Body of pancreas (tissue), 4 donors: ENCODE results near the gene PTPRD. TPM values are rescaled to one million over a fixed set of nuclear protein-coding genes. Genes with fewer than 3 reads are reported as not detected.
"Not testable (repeated sequence)": the region's sequence is repeated elsewhere in the genome, so short reads cannot be mapped to it uniquely, and the experiment has no call there.

Experiments
- ATAC-seq: fragments of 150-250 bp; one replicate; pipeline ENCODE4 v1.9.1; 2016
- DNase-seq, 4 donors: peaks; one replicate each; pipeline ENCODE4 v3.0.0-alpha.2; 2019
- H3K27ac ChIP-seq, 4 donors: fragments of 200-600 bp; sonication (generic); 1 replicate in 3 of 4; 2 replicates in 1 of 4; pipeline versions ENCODE4 v1.5.1 to v1.6.1; 2016 to 2019; ENCODE audit warnings: mild to moderate bottlenecking in 1 of 4, mixed read lengths in 1 of 4, moderate library complexity in 1 of 4
- H3K27me3 ChIP-seq, 2 donors: fragments of 200-600 bp; sonication (generic); one replicate each; pipeline ENCODE4 v1.6.0; 2016; ENCODE audit warnings: mild to moderate bottlenecking in 1 of 2
- H3K36me3 ChIP-seq, 2 donors: fragments of 200-600 bp; sonication (generic); replicated peaks in 1 of 2; 2 replicates each; pipeline ENCODE4 v1.5.1; 2016; ENCODE audit warnings: low read depth in 2 of 2; ENCODE audit not compliant: insufficient read depth in 1 of 2
- H3K4me1 ChIP-seq: fragments of 200-600 bp; sonication (generic); one replicate; pipeline ENCODE4 v1.6.0; 2016
- H3K4me3 ChIP-seq, 2 donors: fragments of 200-600 bp; sonication (generic); 1 replicate in 1 of 2; 2 replicates in 1 of 2; pipeline ENCODE4 v1.5.1; 2016 to 2019
- H3K9me3 ChIP-seq, 3 donors: fragments of 200-600 bp; sonication (generic); 1 replicate in 2 of 3; 2 replicates in 1 of 3; pipeline ENCODE4 v1.5.1; 2016
- CTCF ChIP-seq, 7 experiments: fragments of 450-650 bp in 4 of 7; fragments of 200-600 bp in 3 of 7; sonication (generic) in 3 of 7; IDR thresholded peaks; one replicate each; pipeline ENCODE4 v1.5.1; 2016 to 2019; ENCODE audit warnings: antibody characterized with exemption in 7 of 7
- POLR2A ChIP-seq, 3 donors: fragments of 450-650 bp; IDR thresholded peaks; one replicate each; pipeline ENCODE4 v1.6.1; 2016; ENCODE audit warnings: antibody characterized with exemption in 3 of 3, mild to moderate bottlenecking in 2 of 3
- WGBS, 2 donors: methylation state at CpG; one replicate each; pipeline ENCODE4 v1.1.5; 2017; 5-methylcytosine and 5-hydroxymethylcytosine counted together
- intact Hi-C: fragments of 100-400 bp; cut with DNase I; formaldehyde crosslinking; loops from one replicate; pipeline ENCODE4 v1.15.1; 2023
- total RNA-seq, 2 donors: library from RNA; depleted of rRNA; stranded (reverse); fragments of >200 nt; gene quantifications; one replicate each; pipeline ENCODE4 v1.1.0, GENCODE V29; 2016

The PTPRD gene
- total RNA-seq, 2 donors from 2014 or later: 4.3 to 4.9 TPM

GRCh38 chr9:9045072-9045471 lies 1567.7 kb downstream of the PTPRD start:
- 26 to 32% methylated on average over 4 of the region's 4 CpGs for WGBS, 2 donors
- DNase-seq: no peak
- ATAC-seq: no peak
- TF ChIP-seq POLR2A (IDR thresholded peaks at IDR 0.05): no peak
- TF ChIP-seq CTCF (IDR thresholded peaks at IDR 0.05): no peak
- Histone ChIP-seq H3K4me1 (no peaks in the 10 kb centered on the region), H3K27me3 (no peaks in the 10 kb centered on the region), H3K36me3 (no peaks in the 10 kb centered on the region), H3K4me3 (no peak overlapping the region), H3K9me3 (no peaks in the 10 kb centered on the region), H3K27ac (no peak overlapping the region)
- intact Hi-C loops: no loop called here

- H3K4me1 ChIP-seq, H3K36me3 ChIP-seq, intact Hi-C loops, H3K4me3 ChIP-seq, H3K27me3 ChIP-seq, ATAC-seq, H3K9me3 ChIP-seq, H3K27ac ChIP-seq, DNase-seq: not testable (repeated sequence)
- 78 to 98% methylated on average over 3 of the region's 3 CpGs for WGBS, 2 donors
Observed at GRCh38 chr9:9043788-9044187, 1569.0 kb downstream of the PTPRD start.

GRCh38 chr9:9041756-9042155 lies 1571.0 kb downstream of the PTPRD start:
- intact Hi-C loops: no loop called here
- H3K4me1 ChIP-seq: no peaks in the 10 kb centered on the region
- TF ChIP-seq CTCF (IDR thresholded peaks at IDR 0.05) (no peak), POLR2A (IDR thresholded peaks at IDR 0.05) (no peak)
- no peaks in the 10 kb centered on the region for H3K9me3 ChIP-seq
- WGBS, 2 donors: 46 to 54% methylated on average over 3 of the region's 3 CpGs
- no peak for DNase-seq
- no peak for ATAC-seq
- no peak overlapping the region for H3K4me3 ChIP-seq
- no peaks in the 10 kb centered on the region for H3K36me3 ChIP-seq
- H3K27ac ChIP-seq: no peak overlapping the region
- H3K27me3 ChIP-seq: no peaks in the 10 kb centered on the region

- Histone ChIP-seq H3K4me1 (no peaks in the 10 kb centered on the region), H3K27me3 (peaks cover 0 to 3% of the 10 kb centered on the region in 2 donors), H3K36me3 (no peaks in the 10 kb centered on the region), H3K27ac (no peak overlapping the region), H3K4me3 (no peak overlapping the region), H3K9me3 (no peaks in the 10 kb centered on the region)
- TF ChIP-seq POLR2A (IDR thresholded peaks at IDR 0.05): no peak
- no peak for TF ChIP-seq CTCF (IDR thresholded peaks at IDR 0.05)
- intact Hi-C loops: no loop called here
- DNase-seq (no peak), ATAC-seq (no peak)
- WGBS, 2 donors: 57 to 77% methylated on average over 2 of the region's 2 CpGs
Observed at GRCh38 chr9:9033022-9033421, 1579.8 kb downstream of the PTPRD start.

GRCh38 chr9:9016597-9016996 lies 1596.2 kb downstream of the PTPRD start:
- H3K4me3 ChIP-seq: no peak overlapping the region
- TF ChIP-seq CTCF (IDR thresholded peaks at IDR 0.05) (no peak), POLR2A (IDR thresholded peaks at IDR 0.05) (no peak)
- no peak overlapping the region for H3K27ac ChIP-seq
- H3K4me1 ChIP-seq: no peaks in the 10 kb centered on the region
- WGBS, 2 donors: 36 to 45% methylated on average over 3 of the region's 3 CpGs
- intact Hi-C loops: no loop called here
- DNase-seq: no peak
- H3K9me3 ChIP-seq: no peaks in the 10 kb centered on the region
- no peaks in the 10 kb centered on the region for H3K36me3 ChIP-seq
- H3K27me3 ChIP-seq: no peaks in the 10 kb centered on the region
- ATAC-seq: no peak
